HG02642 (cell line): ENCODE results near the gene SH3TC1.

Experiments used
- ATAC-seq: cut with Tn5 transposase; IDR thresholded peaks from one replicate; pipeline ENCODE4 v1.9.1; 2021; ENCODE audit warnings: mild to moderate bottlenecking; ENCODE audit not compliant: unreplicated experiment, poor library complexity

SH3TC1 gene

GRCh38 chr4:8270912-8271815, 72.1 kb downstream of the SH3TC1 start:
- ATAC-seq = no peak

- no peak for ATAC-seq
Observed at GRCh38 chr4:8271821-8272220, 72.7 kb downstream of the SH3TC1 start.

- no peak for ATAC-seq
Observed at GRCh38 chr4:8272472-8273428, 73.7 kb downstream of the SH3TC1 start.

- ATAC-seq = no peak
Observed at GRCh38 chr4:8273450-8273849, 74.4 kb downstream of the SH3TC1 start.

- no peak for ATAC-seq
Observed at GRCh38 chr4:8274066-8274652, 75.1 kb downstream of the SH3TC1 start.

- ATAC-seq = no peak
Observed at GRCh38 chr4:8274765-8275547, 75.9 kb downstream of the SH3TC1 start.

- no peak for ATAC-seq
Observed at GRCh38 chr4:8275548-8275910, 76.4 kb downstream of the SH3TC1 start.

- ATAC-seq = no peak
Observed at GRCh38 chr4:8276358-8277240, 77.5 kb downstream of the SH3TC1 start.

GRCh38 chr4:8277356-8278008, 78.4 kb downstream of the SH3TC1 start:
- no peak for ATAC-seq

GRCh38 chr4:8278009-8278395, 78.9 kb downstream of the SH3TC1 start:
- ATAC-seq = no peak

GRCh38 chr4:8278421-8279287, 79.6 kb downstream of the SH3TC1 start:
- no peak for ATAC-seq

- no peak for ATAC-seq
Observed at GRCh38 chr4:8279321-8280157, 80.4 kb downstream of the SH3TC1 start.

- no peak for ATAC-seq
Observed at GRCh38 chr4:8280158-8280875, 81.2 kb downstream of the SH3TC1 start.

- ATAC-seq = no peak
Observed at GRCh38 chr4:8280876-8281440, 81.9 kb downstream of the SH3TC1 start.

- ATAC-seq = no peak
Observed at GRCh38 chr4:8281519-8282133, 82.5 kb downstream of the SH3TC1 start.
